ENCODE results near the gene PIM3.

- TF ChIP-seq POLR2AphosphoS5 (IDR thresholded peaks at IDR 0.05; ENCODE audit: low read depth, low read length) (no peak), SIN3A (IDR thresholded peaks at IDR 0.05; ENCODE audit: borderline replicate concordance, insufficient read depth, low read depth, low read length) (no peak), TCF7L2 (IDR thresholded peaks at IDR 0.05; ENCODE audit: low read depth, low read length) (no peak)
- TF ChIP-seq, protein P1, sequence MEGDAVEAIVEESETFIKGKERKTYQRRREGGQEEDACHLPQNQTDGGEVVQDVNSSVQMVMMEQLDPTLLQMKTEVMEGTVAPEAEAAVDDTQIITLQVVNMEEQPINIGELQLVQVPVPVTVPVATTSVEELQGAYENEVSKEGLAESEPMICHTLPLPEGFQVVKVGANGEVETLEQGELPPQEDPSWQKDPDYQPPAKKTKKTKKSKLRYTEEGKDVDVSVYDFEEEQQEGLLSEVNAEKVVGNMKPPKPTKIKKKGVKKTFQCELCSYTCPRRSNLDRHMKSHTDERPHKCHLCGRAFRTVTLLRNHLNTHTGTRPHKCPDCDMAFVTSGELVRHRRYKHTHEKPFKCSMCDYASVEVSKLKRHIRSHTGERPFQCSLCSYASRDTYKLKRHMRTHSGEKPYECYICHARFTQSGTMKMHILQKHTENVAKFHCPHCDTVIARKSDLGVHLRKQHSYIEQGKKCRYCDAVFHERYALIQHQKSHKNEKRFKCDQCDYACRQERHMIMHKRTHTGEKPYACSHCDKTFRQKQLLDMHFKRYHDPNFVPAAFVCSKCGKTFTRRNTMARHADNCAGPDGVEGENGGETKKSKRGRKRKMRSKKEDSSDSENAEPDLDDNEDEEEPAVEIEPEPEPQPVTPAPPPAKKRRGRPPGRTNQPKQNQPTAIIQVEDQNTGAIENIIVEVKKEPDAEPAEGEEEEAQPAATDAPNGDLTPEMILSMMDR (IDR thresholded peaks at IDR 0.05): no peak
These were observed 12.2 kb upstream of the PIM3 start for GRCh38 chr22:49948116-49948957.
